22Rv1 (cell line): ENCODE results near the gene TMEM63B.
A peak's percentile ranks its signal among the peaks of the same experiment; 100 is the strongest.
"Not testable (repeated sequence)": the region's sequence is repeated elsewhere in the genome, so short reads cannot be mapped to it uniquely, and the experiment has no call there.

Experiments
- H3K27ac ChIP-seq: fragments of 450-650 bp; 2 replicates; pipeline ENCODE4 v1.5.1; 2017
- CTCF ChIP-seq: fragments of 450-650 bp; IDR thresholded peaks from 2 replicates; pipeline ENCODE4 v1.5.1; 2017; ENCODE audit warnings: mild to moderate bottlenecking
- ZFX ChIP-seq: fragments of 450-650 bp; IDR thresholded peaks from 2 replicates; pipeline ENCODE4 v1.6.1; 2017; ENCODE audit warnings: antibody characterized with exemption, borderline replicate concordance

The TMEM63B gene

GRCh38 chr6:44082872-44083321 lies 44.5 kb upstream of the TMEM63B start:
- no peak overlapping the region for H3K27ac ChIP-seq
- no peak for TF ChIP-seq CTCF
- TF ChIP-seq ZFX, result no peak

GRCh38 chr6:44084231-44085014 lies 42.9 kb upstream of the TMEM63B start:
- peak overlapping the region; percentile 63 for H3K27ac ChIP-seq

GRCh38 chr6:44085219-44085618 lies 42.1 kb upstream of the TMEM63B start:
- peak overlapping the region; percentile 63 for H3K27ac ChIP-seq
- TF ChIP-seq ZFX, result no peak
- TF ChIP-seq CTCF, result no peak

More at GRCh38 chr6:44084231-44085014, 42.9 kb upstream of the TMEM63B start:
- TF ChIP-seq CTCF (no peak), ZFX (no peak)

- no peak for TF ChIP-seq ZFX
- no peak for TF ChIP-seq CTCF
- no peak overlapping the region for H3K27ac ChIP-seq
Observed at GRCh38 chr6:44086931-44087574, 40.3 kb upstream of the TMEM63B start.

- no peak for TF ChIP-seq CTCF
- H3K27ac ChIP-seq, result no peak overlapping the region
Observed at GRCh38 chr6:44087623-44088022, 39.7 kb upstream of the TMEM63B start.

GRCh38 chr6:44088827-44089590 lies 38.3 kb upstream of the TMEM63B start:
- no peak for TF ChIP-seq CTCF
- no peak for TF ChIP-seq ZFX
- H3K27ac ChIP-seq, result no peak overlapping the region

GRCh38 chr6:44090465-44090864 lies 36.9 kb upstream of the TMEM63B start:
- H3K27ac ChIP-seq, result no peak overlapping the region
- TF ChIP-seq CTCF (no peak), ZFX (no peak)

- not testable (repeated sequence) for H3K27ac ChIP-seq
Observed at GRCh38 chr6:44091356-44091755, 36.0 kb upstream of the TMEM63B start.
